Measurements from ENCODE around the gene SDHB.

DNA sequence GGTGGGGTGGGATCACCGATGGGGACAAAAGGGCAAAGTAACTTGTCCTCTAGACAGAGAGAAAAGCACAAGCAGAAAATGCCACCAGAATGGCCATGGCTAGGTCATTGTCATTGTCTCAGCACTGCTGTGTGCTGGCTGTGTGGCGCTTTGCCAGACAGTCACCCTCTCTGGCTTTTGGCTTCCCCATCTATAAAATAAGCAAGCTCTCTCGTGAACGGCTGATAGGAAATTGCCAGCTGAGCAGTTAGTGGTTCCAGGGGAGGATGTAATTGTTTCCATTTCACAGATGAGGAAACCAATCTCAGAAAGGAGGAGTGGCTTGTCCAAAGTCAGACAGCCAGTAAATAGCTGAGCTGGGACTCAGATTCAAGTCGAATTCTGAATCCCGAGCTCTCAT is 32.9 kb upstream of the SDHB start:
- TF ChIP-seq, protein P1, sequence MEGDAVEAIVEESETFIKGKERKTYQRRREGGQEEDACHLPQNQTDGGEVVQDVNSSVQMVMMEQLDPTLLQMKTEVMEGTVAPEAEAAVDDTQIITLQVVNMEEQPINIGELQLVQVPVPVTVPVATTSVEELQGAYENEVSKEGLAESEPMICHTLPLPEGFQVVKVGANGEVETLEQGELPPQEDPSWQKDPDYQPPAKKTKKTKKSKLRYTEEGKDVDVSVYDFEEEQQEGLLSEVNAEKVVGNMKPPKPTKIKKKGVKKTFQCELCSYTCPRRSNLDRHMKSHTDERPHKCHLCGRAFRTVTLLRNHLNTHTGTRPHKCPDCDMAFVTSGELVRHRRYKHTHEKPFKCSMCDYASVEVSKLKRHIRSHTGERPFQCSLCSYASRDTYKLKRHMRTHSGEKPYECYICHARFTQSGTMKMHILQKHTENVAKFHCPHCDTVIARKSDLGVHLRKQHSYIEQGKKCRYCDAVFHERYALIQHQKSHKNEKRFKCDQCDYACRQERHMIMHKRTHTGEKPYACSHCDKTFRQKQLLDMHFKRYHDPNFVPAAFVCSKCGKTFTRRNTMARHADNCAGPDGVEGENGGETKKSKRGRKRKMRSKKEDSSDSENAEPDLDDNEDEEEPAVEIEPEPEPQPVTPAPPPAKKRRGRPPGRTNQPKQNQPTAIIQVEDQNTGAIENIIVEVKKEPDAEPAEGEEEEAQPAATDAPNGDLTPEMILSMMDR (conservative IDR thresholded peaks at IDR 0.05; ENCODE audit: low read length) = no peak
- TF ChIP-seq EZH2phosphoT487 (IDR thresholded peaks at IDR 0.05; ENCODE audit: borderline replicate concordance) = no peak
